ENCODE results near the gene POLR3K.

DNA sequence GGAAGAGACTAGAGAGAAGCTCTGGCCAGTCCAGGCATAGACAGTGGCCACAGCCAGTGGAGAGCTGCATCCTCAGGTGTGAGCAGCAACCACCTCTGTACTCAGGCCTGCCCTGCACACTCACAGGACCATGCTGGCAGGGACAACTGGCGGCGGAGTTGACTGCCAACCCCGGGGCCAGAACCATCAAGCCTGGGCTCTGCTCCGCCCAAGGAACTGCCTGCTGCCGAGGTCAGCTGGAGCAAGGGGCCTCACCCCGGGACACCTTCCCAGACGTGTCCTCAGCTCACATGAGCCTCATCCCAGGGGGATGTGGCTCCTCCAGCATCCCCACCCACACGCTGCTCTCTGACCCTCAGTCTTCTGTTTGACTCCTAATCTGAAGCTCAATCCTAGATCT is 15.8 kb upstream of the POLR3K start:
- TF ChIP-seq, protein P1, sequence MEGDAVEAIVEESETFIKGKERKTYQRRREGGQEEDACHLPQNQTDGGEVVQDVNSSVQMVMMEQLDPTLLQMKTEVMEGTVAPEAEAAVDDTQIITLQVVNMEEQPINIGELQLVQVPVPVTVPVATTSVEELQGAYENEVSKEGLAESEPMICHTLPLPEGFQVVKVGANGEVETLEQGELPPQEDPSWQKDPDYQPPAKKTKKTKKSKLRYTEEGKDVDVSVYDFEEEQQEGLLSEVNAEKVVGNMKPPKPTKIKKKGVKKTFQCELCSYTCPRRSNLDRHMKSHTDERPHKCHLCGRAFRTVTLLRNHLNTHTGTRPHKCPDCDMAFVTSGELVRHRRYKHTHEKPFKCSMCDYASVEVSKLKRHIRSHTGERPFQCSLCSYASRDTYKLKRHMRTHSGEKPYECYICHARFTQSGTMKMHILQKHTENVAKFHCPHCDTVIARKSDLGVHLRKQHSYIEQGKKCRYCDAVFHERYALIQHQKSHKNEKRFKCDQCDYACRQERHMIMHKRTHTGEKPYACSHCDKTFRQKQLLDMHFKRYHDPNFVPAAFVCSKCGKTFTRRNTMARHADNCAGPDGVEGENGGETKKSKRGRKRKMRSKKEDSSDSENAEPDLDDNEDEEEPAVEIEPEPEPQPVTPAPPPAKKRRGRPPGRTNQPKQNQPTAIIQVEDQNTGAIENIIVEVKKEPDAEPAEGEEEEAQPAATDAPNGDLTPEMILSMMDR (IDR thresholded peaks at IDR 0.05; ENCODE audit: low read length) = no peak
- TF ChIP-seq EZH2 (IDR thresholded peaks at IDR 0.05; ENCODE audit: borderline replicate concordance, low read length) = no peak

Data from OCI-LY1 (cell line).